Trophoblast cell (in vitro differentiated cells and primary cell): Measurements from ENCODE around the gene RIN3.

Experiments
- DNase-seq, 2 donors: peaks; one replicate each; pipeline ENCODE4 v3.0.0-alpha.2; 2016
- H2AFZ ChIP-seq: 2 replicates; pipeline ENCODE4 v1.6.1; 2013; ENCODE audit warnings: low read length, moderate library complexity, mild to moderate bottlenecking; ENCODE audit not compliant: insufficient read depth, poor library complexity
- H2AK5ac ChIP-seq: 2 replicates; pipeline ENCODE4 v1.6.1; 2013; ENCODE audit warnings: mild to moderate bottlenecking, low read length
- H2BK120ac ChIP-seq: 2 replicates; pipeline ENCODE4 v1.6.1; 2013; ENCODE audit warnings: low read length, mild to moderate bottlenecking, moderate library complexity; ENCODE audit not compliant: insufficient read depth, poor library complexity
- H2BK12ac ChIP-seq: 2 replicates; pipeline ENCODE4 v1.6.1; 2013; ENCODE audit warnings: mild to moderate bottlenecking, low read length, moderate library complexity
- H2BK5ac ChIP-seq: 2 replicates; pipeline ENCODE4 v1.6.1; 2013; ENCODE audit warnings: low read length, low read depth, moderate library complexity, mild to moderate bottlenecking; ENCODE audit not compliant: poor library complexity
- H3K14ac ChIP-seq: 2 replicates; pipeline ENCODE4 v1.6.1; 2013; ENCODE audit warnings: mild to moderate bottlenecking, low read length
- H3K18ac ChIP-seq: 2 replicates; pipeline ENCODE4 v1.6.1; 2013; ENCODE audit warnings: mild to moderate bottlenecking, low read length
- H3K23ac ChIP-seq: 2 replicates; pipeline ENCODE4 v1.6.1; 2013; ENCODE audit warnings: low read length
- H3K27ac ChIP-seq: 2 replicates; pipeline ENCODE4 v1.5.1; 2013; ENCODE audit warnings: low read depth, mild to moderate bottlenecking, inconsistent platforms, low read length, moderate library complexity
- H3K27me3 ChIP-seq: 2 replicates; pipeline ENCODE4 v1.6.1; 2013; ENCODE audit warnings: inconsistent platforms, mild to moderate bottlenecking, low read length, moderate library complexity; ENCODE audit not compliant: insufficient read depth
- H3K36me3 ChIP-seq, 2 experiments: 1 replicate in 1 of 2; 2 replicates in 1 of 2; pipeline ENCODE4 v1.6.1; 2013; ENCODE audit warnings: low read length in 2 of 2, mild to moderate bottlenecking in 2 of 2, moderate library complexity in 1 of 2; ENCODE audit not compliant: insufficient read depth in 2 of 2, control insufficient read depth in 1 of 2
- H3K4ac ChIP-seq: 2 replicates; pipeline ENCODE4 v1.6.1; 2013; ENCODE audit warnings: low read depth, mild to moderate bottlenecking, low read length, moderate library complexity
- H3K4me1 ChIP-seq, 2 experiments: 1 replicate in 1 of 2; 2 replicates in 1 of 2; pipeline ENCODE4 v1.6.1; 2013; ENCODE audit warnings: low read length in 2 of 2, mild to moderate bottlenecking in 2 of 2, moderate library complexity in 1 of 2; ENCODE audit not compliant: insufficient read depth in 2 of 2, control insufficient read depth in 1 of 2
- H3K4me2 ChIP-seq: 2 replicates; pipeline ENCODE4 v1.6.1; 2013; ENCODE audit warnings: inconsistent platforms, mild to moderate bottlenecking, low read length, moderate library complexity
- H3K4me3 ChIP-seq: 2 replicates; pipeline ENCODE4 v1.5.1; 2013; ENCODE audit warnings: mild to moderate bottlenecking, low read depth, low read length, inconsistent platforms
- H3K79me1 ChIP-seq: one replicate; pipeline ENCODE4 v1.6.1; 2013; ENCODE audit warnings: low read length
- H3K79me2 ChIP-seq: 2 replicates; pipeline ENCODE4 v1.6.1; 2013; ENCODE audit warnings: low read length, mild to moderate bottlenecking; ENCODE audit not compliant: control insufficient read depth, insufficient read depth, poor library complexity
- H3K9ac ChIP-seq: 2 replicates; pipeline ENCODE4 v1.6.1; 2013; ENCODE audit warnings: mild to moderate bottlenecking, low read length
- H3K9me3 ChIP-seq: 2 replicates; pipeline ENCODE4 v1.6.1; 2013; ENCODE audit warnings: low read depth, mild to moderate bottlenecking, control low read depth, inconsistent platforms, low read length; ENCODE audit not compliant: insufficient read depth
- H4K12ac ChIP-seq: 2 replicates; pipeline ENCODE4 v1.6.1; 2013; ENCODE audit warnings: low read depth, mild to moderate bottlenecking, low read length, moderate library complexity
- H4K8ac ChIP-seq: 2 replicates; pipeline ENCODE4 v1.6.1; 2013; ENCODE audit warnings: low read depth, mild to moderate bottlenecking, low read length, moderate library complexity
- H4K91ac ChIP-seq: one replicate; pipeline ENCODE4 v1.6.1; 2013; ENCODE audit warnings: low read depth, mild to moderate bottlenecking, low read length, moderate library complexity
- WGBS: extraction: QIAGEN DNeasy Blood & Tissue Kit; methylation state at CpG from one replicate; pipeline ENCODE4 v1.1.7; 2013; ENCODE audit warnings: missing lambda C conversion rate; ENCODE audit not compliant: insufficient read length, insufficient coverage; ENCODE audit errors: extremely low coverage; 5-methylcytosine and 5-hydroxymethylcytosine counted together

The RIN3 gene

DNA sequence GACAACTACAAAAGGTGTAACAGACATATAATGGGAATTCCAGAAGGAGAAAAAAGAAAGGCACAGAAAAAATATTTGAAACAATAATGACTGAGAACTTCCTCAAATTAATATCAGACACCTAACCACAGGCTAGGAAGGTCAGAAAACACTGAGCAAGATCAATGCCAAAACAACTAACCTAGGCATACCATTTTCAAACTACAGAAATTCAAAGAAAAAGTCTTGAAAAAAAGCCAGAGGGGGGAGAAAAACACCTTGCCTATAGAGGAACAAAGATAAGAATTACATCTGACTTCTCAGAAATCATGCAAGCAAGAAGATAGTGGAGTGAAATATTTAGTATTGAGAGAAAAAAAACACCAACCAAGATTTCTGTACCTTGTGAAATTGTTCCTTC lies 77.8 kb downstream of the RIN3 start:
- no peak overlapping the region for H3K27ac ChIP-seq
- H3K79me2 ChIP-seq: no peaks in the 10 kb centered on the region
- no peak overlapping the region for H2AK5ac ChIP-seq
- H3K9ac ChIP-seq: no peak overlapping the region
- H3K18ac ChIP-seq: no peak overlapping the region
- H3K4me3 ChIP-seq: no peak overlapping the region
- no peak overlapping the region for H3K23ac ChIP-seq
- H4K91ac ChIP-seq: no peak overlapping the region
- no peak overlapping the region for H3K4me2 ChIP-seq
- H2BK12ac ChIP-seq: no peak overlapping the region
- no peak overlapping the region for H3K14ac ChIP-seq
- H2BK120ac ChIP-seq: no peak overlapping the region
- no peak overlapping the region for H4K12ac ChIP-seq
- peaks cover 4% of the 10 kb centered on the region for H3K79me1 ChIP-seq
- peaks cover 2 to 4% of the 10 kb centered on the region in 2 experiments for H3K4me1 ChIP-seq
- no peak overlapping the region for H3K4ac ChIP-seq
- no peaks in the 10 kb centered on the region for H3K9me3 ChIP-seq
- DNase-seq: no peak
- no peaks in the 10 kb centered on the region for H3K27me3 ChIP-seq
- H4K8ac ChIP-seq: no peak overlapping the region
- H3K36me3 ChIP-seq: no peaks in the 10 kb centered on the region
- no peak overlapping the region for H2AFZ ChIP-seq
- H2BK5ac ChIP-seq: no peak overlapping the region

DNA sequence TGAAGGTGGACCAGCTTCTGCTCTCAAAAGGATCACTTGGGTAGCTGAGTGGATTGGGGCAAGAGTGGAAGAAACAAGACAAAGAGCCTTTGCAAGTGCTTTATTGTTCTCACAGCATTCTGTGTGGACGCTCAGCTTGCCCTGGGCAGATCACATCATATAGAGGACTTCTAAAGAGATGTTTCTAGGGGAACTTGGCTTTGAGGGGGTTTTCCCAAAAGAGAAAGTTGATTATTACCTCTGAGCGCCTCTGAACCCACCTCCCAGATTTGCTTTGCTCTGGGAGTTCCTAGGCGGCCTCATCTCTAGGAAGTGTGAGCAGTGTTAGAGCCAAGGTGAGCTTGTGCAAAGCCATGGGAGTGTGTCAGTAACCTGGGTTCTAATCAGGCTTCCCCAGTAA lies 81.7 kb downstream of the RIN3 start:
- Histone ChIP-seq H3K9ac (no peak overlapping the region), H3K4me2 (no peak overlapping the region), H3K9me3 (peaks cover 1% of the 10 kb centered on the region), H2BK120ac (no peak overlapping the region), H4K8ac (no peak overlapping the region), H3K79me1 (no peaks in the 10 kb centered on the region), H3K4me1 (peaks cover 2 to 4% of the 10 kb centered on the region in 2 experiments), H3K18ac (no peak overlapping the region), H3K27ac (no peak overlapping the region), H4K91ac (no peak overlapping the region), H3K4me3 (no peak overlapping the region), H3K79me2 (no peaks in the 10 kb centered on the region), H3K23ac (no peak overlapping the region), H3K27me3 (no peaks in the 10 kb centered on the region), H2BK12ac (no peak overlapping the region), H2AFZ (no peak overlapping the region), H4K12ac (no peak overlapping the region), H3K36me3 (peaks cover 0 to 2% of the 10 kb centered on the region in 2 experiments), H2AK5ac (no peak overlapping the region), H2BK5ac (no peak overlapping the region), H3K4ac (no peak overlapping the region), H3K14ac (no peak overlapping the region)
- DNase-seq: no peak
- no CpG with 5 or more reads among the region's 3 CpGs for WGBS

- H4K12ac ChIP-seq: no peak overlapping the region
- H4K91ac ChIP-seq: no peak overlapping the region
- peaks cover 1% of the 10 kb centered on the region for H3K9me3 ChIP-seq
- no peaks in the 10 kb centered on the region for H3K79me1 ChIP-seq
- no peaks in the 10 kb centered on the region for H3K27me3 ChIP-seq
- H4K8ac ChIP-seq: peak overlapping the region; percentile 29
- H2AK5ac ChIP-seq: no peak overlapping the region
- no peak overlapping the region for H3K14ac ChIP-seq
- H3K18ac ChIP-seq: no peak overlapping the region
- H3K27ac ChIP-seq: no peak overlapping the region
- H3K4me2 ChIP-seq: no peak overlapping the region
- no peak overlapping the region for H2BK12ac ChIP-seq
- no peak overlapping the region for H3K4me3 ChIP-seq
- H3K4me1 ChIP-seq: peaks cover 2 to 4% of the 10 kb centered on the region in 2 experiments
- no peaks in the 10 kb centered on the region for H3K79me2 ChIP-seq
- peak in 1 of 2 donors; percentile 8 for DNase-seq
- H2BK5ac ChIP-seq: no peak overlapping the region
- H3K4ac ChIP-seq: no peak overlapping the region
- H3K36me3 ChIP-seq: peaks cover 0 to 2% of the 10 kb centered on the region in 2 experiments
- WGBS: no CpG with 5 or more reads among the region's 9 CpGs
- no peak overlapping the region for H3K23ac ChIP-seq
- no peak overlapping the region for H3K9ac ChIP-seq
- no peak overlapping the region for H2AFZ ChIP-seq
- no peak overlapping the region for H2BK120ac ChIP-seq
Observed at GRCh38 chr14:92596331-92596907, 82.8 kb downstream of the RIN3 start.

DNA sequence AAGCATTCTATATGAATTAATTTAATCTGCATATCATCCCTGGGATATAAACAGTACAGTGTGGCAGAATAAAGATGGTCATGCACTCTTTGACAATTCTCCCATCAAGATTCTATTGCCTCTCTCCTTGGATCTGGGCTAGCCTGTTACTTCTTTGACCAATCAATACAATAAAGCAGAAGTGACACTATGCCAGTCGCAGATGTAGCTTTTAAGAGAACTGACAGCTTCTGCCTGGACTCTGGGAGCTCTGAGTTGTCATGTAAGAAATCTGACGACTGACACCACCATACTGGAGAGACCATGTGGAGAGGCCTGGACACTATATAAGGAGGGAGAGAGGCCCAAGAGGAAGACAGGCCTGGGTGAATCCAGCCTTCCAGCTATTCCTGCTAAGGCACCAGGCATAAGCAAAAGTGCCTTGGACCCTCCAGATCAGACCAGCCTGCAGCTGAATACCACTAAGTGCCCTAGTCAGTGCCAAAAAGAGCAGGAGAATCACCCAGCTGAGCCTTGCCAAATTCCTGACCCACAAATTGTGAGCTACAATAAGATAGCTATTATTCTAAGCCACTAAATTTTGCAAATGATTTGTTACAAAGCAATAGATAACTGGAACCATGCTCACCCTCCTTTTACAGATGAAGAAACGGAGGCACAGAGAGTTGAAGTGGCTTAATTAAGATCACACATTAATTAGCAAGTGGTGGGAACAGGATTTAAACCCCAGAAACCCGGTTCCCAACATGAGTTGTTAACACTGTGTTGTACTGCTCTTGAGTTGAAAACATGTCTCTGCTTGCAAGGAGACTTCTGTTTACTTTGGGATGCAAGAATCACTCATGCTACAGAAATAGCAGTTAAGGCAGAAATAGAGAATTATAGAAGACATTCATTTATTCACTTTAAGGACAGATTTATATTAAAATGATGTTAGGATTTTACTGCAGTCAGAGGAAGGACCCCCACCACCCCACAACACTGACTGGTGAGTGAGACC lies 84.6 kb downstream of the RIN3 start:
- H3K14ac ChIP-seq: no peak overlapping the region
- H4K91ac ChIP-seq: no peak overlapping the region
- H3K4me3 ChIP-seq: no peak overlapping the region
- no peak overlapping the region for H2AK5ac ChIP-seq
- H3K79me2 ChIP-seq: no peaks in the 10 kb centered on the region
- H2BK120ac ChIP-seq: no peak overlapping the region
- no peaks in the 10 kb centered on the region for H3K79me1 ChIP-seq
- no peak overlapping the region for H2BK5ac ChIP-seq
- no CpG with 5 or more reads among the region's 4 CpGs for WGBS
- H3K4ac ChIP-seq: no peak overlapping the region
- no peak overlapping the region for H3K4me2 ChIP-seq
- no peak overlapping the region for H3K23ac ChIP-seq
- peaks cover 0 to 2% of the 10 kb centered on the region in 2 experiments for H3K36me3 ChIP-seq
- no peak overlapping the region for H2BK12ac ChIP-seq
- H2AFZ ChIP-seq: no peak overlapping the region
- H3K9ac ChIP-seq: no peak overlapping the region
- no peak overlapping the region for H4K8ac ChIP-seq
- H3K4me1 ChIP-seq: peaks cover 2 to 4% of the 10 kb centered on the region in 2 experiments
- H3K27me3 ChIP-seq: no peaks in the 10 kb centered on the region
- no peak overlapping the region for H3K18ac ChIP-seq
- H3K27ac ChIP-seq: no peak overlapping the region
- H3K9me3 ChIP-seq: peaks cover 1% of the 10 kb centered on the region
- no peak overlapping the region for H4K12ac ChIP-seq
- DNase-seq: no peak
